Activated gamma-delta T cell (primary cell): ENCODE data around the gene SHISAL2A.
"Not testable (repeated sequence)": the region's sequence is repeated elsewhere in the genome, so short reads cannot be mapped to it uniquely, and the experiment has no call there.

Source experiments
- DNase-seq: peaks from one replicate; lab custom pipeline; 2025; lab: John Stamatoyannopoulos, UW

SHISAL2A gene

DNA sequence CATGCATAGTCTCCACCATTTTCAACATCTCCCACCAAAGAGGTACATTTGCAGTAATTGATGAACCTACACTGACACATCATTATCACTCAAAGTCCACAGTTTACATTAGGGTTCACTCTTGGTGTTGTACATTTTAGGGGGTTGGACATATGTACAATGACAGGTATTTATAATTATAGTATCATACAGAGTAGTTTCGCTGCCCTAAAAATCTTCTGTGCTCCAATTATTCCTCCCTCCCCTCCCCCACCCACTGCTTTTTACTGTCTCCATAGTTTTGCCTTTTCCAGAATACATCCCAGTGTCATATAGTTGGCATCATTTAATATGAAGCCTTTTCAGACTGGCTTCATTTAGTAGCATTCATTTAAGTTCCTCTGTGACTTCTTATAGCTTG, 51.6 kb downstream of the SHISAL2A start:
- DNase-seq = no peak

DNA sequence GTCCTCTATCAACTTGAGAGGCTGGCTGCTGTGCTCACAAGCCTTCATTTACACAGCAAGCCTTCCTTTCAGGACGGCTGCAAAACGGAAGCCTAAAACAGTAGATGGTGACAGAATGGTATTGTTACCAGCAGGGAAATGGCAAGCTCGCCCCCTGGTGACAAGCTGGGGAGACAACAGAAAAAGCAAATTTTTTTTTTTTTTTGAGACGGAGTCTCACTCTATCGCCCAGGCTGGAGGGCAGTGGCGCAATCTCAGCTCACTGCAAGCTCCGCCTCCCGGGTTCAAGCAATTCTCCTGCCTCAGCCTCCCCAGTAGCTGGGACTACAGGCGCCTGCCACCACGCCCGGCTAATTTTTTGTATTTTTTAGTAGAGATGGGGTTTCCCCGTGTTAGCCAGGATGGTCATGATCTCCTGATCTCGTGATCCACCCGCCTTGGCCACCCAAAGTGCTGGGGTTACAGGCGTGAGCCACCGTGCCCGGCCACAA, 53.3 kb downstream of the SHISAL2A start:
- DNase-seq = not testable (repeated sequence)

DNA sequence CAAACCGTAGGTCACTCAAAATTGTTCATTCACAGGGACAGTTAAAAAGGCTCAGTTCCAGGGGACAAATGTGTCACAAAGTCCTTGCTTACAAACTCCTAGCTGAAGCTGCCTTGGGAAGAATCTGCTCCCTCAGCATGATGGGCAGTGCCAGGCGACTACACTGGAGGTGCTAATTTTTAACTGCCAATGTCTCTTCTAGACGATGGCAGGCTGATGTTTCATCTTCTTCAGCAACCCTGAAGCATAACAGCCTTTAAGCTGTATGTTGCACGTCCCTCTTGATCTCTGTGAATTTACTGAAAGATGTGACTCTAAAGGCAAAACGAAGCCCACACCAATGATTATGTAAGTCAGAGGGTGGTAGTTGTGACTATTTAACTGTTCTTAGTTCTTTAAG, 53.9 kb downstream of the SHISAL2A start:
- DNase-seq = no peak

DNA sequence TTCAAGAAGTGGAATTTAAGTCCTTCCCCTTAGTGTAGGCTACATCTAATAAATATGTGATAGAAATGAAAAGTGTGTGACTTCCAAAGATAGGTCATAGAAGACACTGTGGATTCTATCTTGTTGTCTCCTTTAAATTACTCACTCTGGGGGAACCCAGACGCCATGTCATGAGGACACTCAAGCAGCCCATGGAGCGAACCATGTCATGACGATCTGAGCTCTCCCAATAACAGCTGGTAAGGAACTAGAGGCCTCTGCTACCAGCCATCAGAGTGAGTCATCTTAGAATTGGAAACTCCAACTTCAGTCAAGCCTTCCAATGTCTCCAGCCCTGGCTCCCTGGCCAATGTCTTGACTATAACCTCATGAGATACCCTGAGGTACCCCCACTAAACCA, 58.9 kb downstream of the SHISAL2A start:
- no peak for DNase-seq

DNA sequence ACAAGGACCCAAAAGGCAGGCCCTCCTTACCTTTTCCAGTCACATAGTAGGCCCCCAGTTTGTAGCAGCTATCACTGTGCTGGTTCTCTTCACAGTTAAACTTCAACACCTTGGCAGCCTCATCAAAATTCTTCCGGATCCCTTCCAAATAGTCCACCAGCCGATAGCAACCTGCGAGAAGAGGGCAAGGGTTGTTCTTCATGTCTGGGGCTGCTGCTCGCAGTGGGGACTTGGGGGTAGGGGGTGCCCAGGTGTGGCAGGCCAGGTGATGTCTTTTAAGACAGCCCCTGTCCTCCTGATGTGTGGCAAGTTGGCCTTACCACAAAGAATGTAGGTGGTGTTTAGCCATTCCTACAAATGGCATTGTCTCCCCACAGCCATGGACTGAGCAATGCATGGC, 59.7 kb downstream of the SHISAL2A start:
- DNase-seq = no peak

DNA sequence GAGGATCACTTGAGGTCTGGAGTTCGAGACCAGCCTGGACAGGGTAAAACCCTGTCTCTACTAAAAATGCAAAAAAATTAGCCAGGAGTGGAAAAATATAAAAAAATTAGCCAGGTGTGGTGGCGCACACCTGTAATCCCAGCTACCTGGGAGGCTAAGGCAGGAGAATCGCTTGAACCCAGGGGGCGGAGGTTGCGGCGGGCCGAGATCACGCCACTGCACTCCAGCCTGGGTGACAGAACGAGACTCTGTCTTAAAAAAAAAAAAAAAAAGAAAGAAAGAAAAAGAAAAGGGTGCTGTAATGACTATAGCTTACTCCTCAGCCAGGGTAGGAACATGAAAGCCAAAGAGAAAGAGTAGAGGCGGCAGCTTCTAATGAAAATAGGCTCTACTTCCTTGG, 60.4 kb downstream of the SHISAL2A start:
- not testable (repeated sequence) for DNase-seq

DNA sequence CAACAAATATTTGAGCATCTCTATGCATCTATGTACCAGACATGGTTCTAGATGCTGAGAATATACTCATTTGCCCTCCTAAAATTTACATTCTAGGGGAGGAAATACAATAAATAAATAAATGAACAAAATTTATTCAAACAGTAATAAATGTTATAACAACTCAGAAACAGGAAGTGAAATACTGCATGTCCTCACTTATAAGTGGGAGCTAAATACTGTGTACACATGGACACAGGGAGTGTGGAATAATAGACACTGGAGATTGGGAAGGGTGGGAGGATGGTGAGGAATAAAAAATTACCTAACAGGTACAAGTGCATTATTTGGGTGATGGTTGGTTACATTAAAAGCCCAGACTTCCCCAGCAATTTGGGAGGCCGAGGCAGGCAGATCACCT, 60.9 kb downstream of the SHISAL2A start:
- DNase-seq = no peak

DNA sequence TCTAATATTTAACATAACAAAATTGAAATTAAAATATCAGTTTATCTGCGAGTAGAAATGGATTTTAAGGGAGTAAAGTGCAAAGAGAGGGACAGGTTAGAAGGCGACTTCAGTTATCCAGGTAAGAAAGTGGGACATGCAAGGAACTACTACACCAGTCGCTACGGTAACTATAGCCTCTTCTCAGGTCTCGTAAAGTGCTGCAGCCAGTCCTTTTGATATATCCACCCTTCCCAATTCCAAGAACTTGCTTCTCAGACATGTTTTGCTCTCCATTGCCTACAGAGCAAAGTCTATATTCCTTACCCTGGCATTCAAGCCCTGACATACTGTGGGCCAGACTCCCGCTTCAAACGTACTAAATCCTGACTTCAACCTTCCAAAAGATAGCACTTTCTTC, 62.7 kb downstream of the SHISAL2A start:
- no peak for DNase-seq

DNA sequence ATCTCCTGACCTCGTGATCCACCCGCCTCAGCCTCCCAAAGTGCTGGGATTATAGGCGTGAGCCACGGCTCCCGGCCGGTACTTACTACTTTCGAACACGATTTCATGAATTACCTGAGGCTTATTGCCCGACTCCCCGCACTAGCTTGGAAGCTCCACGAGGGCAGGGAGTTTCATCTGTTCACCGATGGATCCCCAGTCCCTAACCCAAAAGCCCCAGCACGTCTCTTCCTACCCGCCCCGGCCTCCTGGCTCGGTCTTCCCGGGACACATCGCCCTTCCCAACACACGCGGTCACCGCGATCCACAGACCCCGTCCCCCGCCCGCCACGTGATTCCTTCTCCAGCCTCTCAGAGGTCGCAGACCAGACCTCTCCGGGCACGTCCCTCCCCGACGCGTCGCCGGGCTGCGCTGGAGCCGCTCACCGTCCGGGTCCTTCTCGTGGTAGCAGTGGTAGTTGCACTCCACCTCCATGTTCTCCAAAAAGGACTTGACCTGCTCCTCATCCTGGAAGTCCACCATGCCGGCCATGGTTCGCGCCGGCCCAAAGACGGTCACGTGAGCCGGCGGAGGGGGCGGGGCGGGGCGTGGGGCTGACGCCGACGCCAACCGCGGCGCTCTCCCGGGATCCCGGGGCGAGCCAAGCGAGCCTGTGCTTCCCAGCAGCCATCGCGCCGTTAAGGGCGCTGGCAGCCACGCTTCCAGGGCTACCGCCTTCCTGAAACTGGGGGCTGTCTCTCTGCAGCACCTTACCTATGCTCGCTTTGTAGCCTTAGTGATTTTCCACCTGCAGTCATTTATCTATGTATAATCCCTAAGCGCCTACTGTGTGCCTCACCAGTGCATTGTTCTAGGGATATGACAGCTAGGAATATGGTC, 65.1 kb downstream of the SHISAL2A start, which contains the start of gene COA7:
Gene COA7, minus strand, starts transcription at position 553 of the 880 bp plus-strand sequence. Its CDS starts 21 bp downstream, at position 532.
- DNase-seq = peak; percentile 63

DNA sequence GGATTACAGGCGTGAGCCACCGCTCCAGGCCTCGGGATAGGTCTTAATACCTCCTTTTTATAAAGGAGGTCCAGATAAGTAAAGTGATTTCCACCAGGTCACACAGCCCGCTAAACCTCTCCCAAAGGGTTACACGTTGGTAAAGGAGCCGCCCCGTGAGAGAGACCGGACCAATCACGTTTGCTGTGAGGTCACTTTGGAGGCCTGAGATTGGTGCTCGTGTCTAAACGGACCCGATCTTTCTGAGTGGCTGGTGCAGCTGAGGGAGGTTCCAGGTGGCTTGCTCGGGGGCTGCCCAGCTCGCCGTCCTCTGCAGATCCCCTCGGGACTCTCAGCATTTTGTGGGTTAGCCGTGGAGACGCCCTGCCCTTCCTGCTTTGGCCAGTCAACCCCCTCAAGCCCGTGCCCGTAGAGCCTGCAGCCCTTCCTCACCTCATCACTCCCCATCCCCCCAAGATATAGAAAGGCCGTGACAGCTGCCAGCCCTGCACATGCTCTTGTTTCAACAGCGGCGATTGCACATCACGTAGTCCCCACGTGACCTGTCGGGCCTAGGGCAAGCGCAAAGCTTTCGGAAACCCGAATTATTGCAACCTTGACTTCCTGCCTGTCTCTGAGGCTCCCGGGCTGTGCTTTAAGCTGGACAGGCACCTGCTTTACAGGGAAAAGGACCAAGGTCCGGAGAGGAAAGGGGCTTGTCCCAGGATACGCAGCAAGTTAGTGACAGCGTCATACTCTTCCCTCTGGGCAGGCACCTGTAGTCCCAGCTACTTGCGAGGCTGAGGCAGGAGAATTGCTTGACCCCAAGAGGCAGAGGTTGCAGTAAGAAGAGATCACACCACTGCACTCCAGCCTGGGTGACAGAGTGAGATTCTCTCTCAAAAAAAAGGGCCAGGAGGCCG, 70.2 kb downstream of the SHISAL2A start:
- peak; percentile 27 for DNase-seq

DNA sequence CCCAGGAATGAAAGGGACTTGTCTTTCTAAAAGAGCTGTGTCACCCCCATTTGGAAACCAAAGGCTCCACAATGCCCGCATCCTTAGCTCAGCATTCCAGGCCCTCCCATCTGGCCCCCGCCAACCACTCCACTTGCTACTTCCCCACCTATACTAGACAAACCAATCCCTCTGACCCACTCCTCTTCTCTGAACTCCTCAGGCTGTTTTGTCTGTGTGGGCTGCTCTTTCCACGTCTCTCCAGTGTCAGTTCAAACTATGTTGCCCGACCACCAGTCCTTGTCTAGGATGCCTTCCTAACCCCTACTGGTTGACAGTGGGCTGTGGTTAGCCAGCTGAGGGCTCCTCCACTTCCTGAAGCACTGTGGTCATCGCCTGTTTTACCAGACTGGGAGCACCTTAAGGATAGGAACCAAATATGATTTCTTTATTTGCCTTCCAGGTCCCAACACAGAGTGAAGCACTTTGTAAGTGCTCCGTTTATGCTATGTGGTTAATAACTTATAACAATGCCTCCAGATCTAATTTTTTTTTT, 73.2 kb downstream of the SHISAL2A start:
- no peak for DNase-seq
